ENCODE data around the gene PACSIN3. TPM values are rescaled to one million over a fixed set of nuclear protein-coding genes. Genes with fewer than 3 reads are reported as not detected.

The PACSIN3 gene
- total and polyA plus RNA-seq, 12 donors = 146 to 335 (median 248) TPM

- DNase-seq = peak; percentile 96 to 97
- Histone ChIP-seq H3K27me3 (no peaks in the 10 kb centered on the region), H3K9me3 (no peaks in the 10 kb centered on the region), H3K4me3 (peak within 1 kb of the TSS; percentile 75 to 100 (median 90)), H3K27ac (peak within 1 kb of the TSS; percentile 92 to 100 (median 98)), H3K4me1 (peaks cover 33 to 89% (median 73%) of the 10 kb centered on the region in 9 donors), H3K36me3 (peaks cover 0 to 74% (median 24%) of the 10 kb centered on the region in 9 donors)
- intact Hi-C loops (cut with DNase I) = loop anchor here (2.0 to 10.0 kb wide), 10 partner anchors 36 to 231 kb away; partner anchors contain the start of genes NR1H3 (in 5 of the 10), DDB2 (in 3 of the 10), ACP2 (in 1 of the 10) and SLC39A13 (in 1 of the 10)
- no peak for TF ChIP-seq CTCF (IDR thresholded peaks at IDR 0.05)
- 0% methylated on average over 69 to 89 of the region's 89 CpGs for WGBS, 2 donors
- peak; percentile 87 to 96 (median 92) for ATAC-seq
These were observed 9.7 kb downstream of the PACSIN3 start, which contains the start of gene ARFGAP2 for GRCh38 chr11:47176328-47177228. Gene ARFGAP2, minus strand, starts transcription at chr11:47176879. Its CDS starts 26 bp downstream, at chr11:47176853.

DNA sequence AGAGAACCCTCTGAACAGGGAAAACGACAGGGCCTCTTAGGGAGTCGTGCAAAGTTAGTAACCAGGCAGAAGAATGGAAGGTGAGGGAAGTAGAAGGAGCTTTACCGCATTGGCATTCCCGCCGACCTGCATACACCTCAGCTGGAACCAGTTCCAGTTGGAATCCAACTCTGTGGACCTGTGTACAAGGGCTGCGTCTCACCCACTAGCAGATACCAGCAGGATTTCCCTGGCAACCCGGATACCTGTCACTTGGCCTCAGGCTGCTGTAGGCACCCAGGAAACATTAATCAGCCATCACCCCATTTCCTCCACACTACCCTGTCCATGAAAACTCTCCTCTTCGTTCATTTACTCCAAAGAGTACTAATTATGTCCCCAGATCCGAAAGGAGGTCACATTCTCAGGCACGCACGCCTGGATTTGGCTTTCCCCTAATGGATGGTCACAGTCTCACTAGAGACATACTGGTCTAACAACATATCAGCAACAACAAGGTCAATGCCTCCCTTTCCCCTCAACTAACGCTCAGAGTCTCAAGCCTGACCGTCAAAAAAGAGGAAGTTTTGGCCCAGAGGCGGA lies 10.4 kb downstream of the PACSIN3 start:
- H3K9me3 ChIP-seq = no peaks in the 10 kb centered on the region
- peak overlapping the region; percentile 75 to 100 (median 90) for H3K4me3 ChIP-seq
- H3K4me1 ChIP-seq = peaks cover 34 to 84% (median 66%) of the 10 kb centered on the region in 9 donors
- no peak for TF ChIP-seq CTCF (IDR thresholded peaks at IDR 0.05)
- intact Hi-C loops (cut with DNase I) = loop anchor here (2.0 to 10.0 kb wide), 10 partner anchors 36 to 231 kb away; partner anchors contain the start of genes NR1H3 (in 5 of the 10), DDB2 (in 3 of the 10), ACP2 (in 1 of the 10) and SLC39A13 (in 1 of the 10)
- 30 to 33% methylated on average over 14 of the region's 14 CpGs for WGBS, 2 donors
- no peak for ATAC-seq
- H3K27ac ChIP-seq = peak overlapping the region in 9 of 10 donors; percentile 86 to 100 (median 97)
- no peaks in the 10 kb centered on the region for H3K27me3 ChIP-seq
- no peak for DNase-seq
- peaks cover 0 to 76% (median 31%) of the 10 kb centered on the region in 9 donors for H3K36me3 ChIP-seq

DNA sequence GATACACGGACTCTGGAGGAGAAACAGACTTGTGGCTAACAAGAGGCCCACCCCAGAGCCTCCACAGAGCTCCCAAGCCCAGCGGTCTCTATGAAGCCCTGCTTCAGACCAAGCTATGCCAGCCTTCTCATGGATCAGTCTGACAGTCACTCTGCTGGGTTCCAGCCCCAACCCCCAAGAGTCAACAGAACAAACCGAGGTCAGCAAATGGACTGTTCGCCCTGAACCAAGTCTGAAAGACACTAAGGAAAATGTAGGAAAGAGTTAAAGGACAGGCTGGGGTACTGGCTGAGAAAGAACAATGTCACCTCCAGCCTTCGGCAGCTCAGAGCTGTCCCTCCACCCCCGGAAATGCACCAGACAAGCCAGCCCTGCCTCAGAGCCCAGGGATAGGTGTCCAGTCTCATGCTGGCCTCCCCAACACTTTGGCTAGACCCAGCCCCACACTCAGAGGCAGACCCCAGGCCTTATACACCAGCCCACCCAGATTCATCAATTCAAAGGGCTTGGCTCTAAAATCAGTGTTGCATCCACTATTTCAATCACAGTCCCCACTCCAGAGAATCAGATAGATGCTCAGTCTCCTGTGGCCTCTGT lies 13.4 kb downstream of the PACSIN3 start:
- H3K36me3 ChIP-seq = peaks cover 3 to 79% (median 56%) of the 10 kb centered on the region in 9 donors
- H3K27ac ChIP-seq = peak overlapping the region in 3 of 10 donors; percentile 6 to 19 (median 17)
- DNase-seq (no peak), ATAC-seq (no peak)
- H3K9me3 ChIP-seq = no peaks in the 10 kb centered on the region
- H3K27me3 ChIP-seq = no peaks in the 10 kb centered on the region
- intact Hi-C loops (cut with DNase I) = loop anchor here in 1 of 10 donors (10.0 kb wide), 1 partner anchor 92 kb away; no protein-coding TSS in a partner anchor
- no peak for TF ChIP-seq CTCF (IDR thresholded peaks at IDR 0.05)
- H3K4me1 ChIP-seq = peaks cover 20 to 55% (median 43%) of the 10 kb centered on the region in 9 donors
- H3K4me3 ChIP-seq = no peak overlapping the region
- 51 to 55% methylated on average over 6 of the region's 6 CpGs for WGBS, 2 donors

Measured in heart right ventricle (tissue), 16 donors.